ENCODE measurements around the gene CETP.

The CETP gene

GRCh38 chr16:56935201-56935600 is 26.5 kb upstream of the CETP start:
- TF ChIP-seq FOXP2 (optimal IDR thresholded peaks at IDR 0.05; ENCODE audit: borderline replicate concordance, extremely low read depth, extremely low read length, insufficient read depth) (no peak), POLR2AphosphoS5 (IDR thresholded peaks at IDR 0.05; ENCODE audit: low read depth, low read length) (no peak), REST (IDR thresholded peaks at IDR 0.05; ENCODE audit: insufficient read depth in 1 of 2, low read depth in 2 of 2, low read length in 2 of 2) (no peak), TAF1 (IDR thresholded peaks at IDR 0.05; ENCODE audit: borderline replicate concordance, insufficient read depth, low read length) (no peak), SIN3A (IDR thresholded peaks at IDR 0.05; ENCODE audit: borderline replicate concordance, insufficient read depth, low read length) (no peak)

- TF ChIP-seq FOXP2 (optimal IDR thresholded peaks at IDR 0.05; ENCODE audit: borderline replicate concordance, extremely low read depth, extremely low read length, insufficient read depth) (no peak), POLR2AphosphoS5 (IDR thresholded peaks at IDR 0.05; ENCODE audit: low read depth, low read length) (no peak), SIN3A (IDR thresholded peaks at IDR 0.05; ENCODE audit: borderline replicate concordance, insufficient read depth, low read length) (no peak), TAF1 (IDR thresholded peaks at IDR 0.05; ENCODE audit: borderline replicate concordance, insufficient read depth, low read length) (no peak), REST (IDR thresholded peaks at IDR 0.05; ENCODE audit: insufficient read depth in 1 of 2, low read depth in 2 of 2, low read length in 2 of 2) (no peak)
These were observed 25.3 kb upstream of the CETP start for GRCh38 chr16:56936491-56936890.

- TF ChIP-seq REST (IDR thresholded peaks at IDR 0.05; ENCODE audit: insufficient read depth in 1 of 2, low read depth in 2 of 2, low read length in 2 of 2) (no peak), FOXP2 (optimal IDR thresholded peaks at IDR 0.05; ENCODE audit: borderline replicate concordance, extremely low read depth, extremely low read length, insufficient read depth) (no peak), SIN3A (IDR thresholded peaks at IDR 0.05; ENCODE audit: borderline replicate concordance, insufficient read depth, low read length) (no peak), POLR2AphosphoS5 (IDR thresholded peaks at IDR 0.05; ENCODE audit: low read depth, low read length) (no peak)
These were observed 24.8 kb upstream of the CETP start for GRCh38 chr16:56936950-56937349.

GRCh38 chr16:56938664-56939513 is 22.9 kb upstream of the CETP start:
- no peak for TF ChIP-seq TAF1 (IDR thresholded peaks at IDR 0.05; ENCODE audit: borderline replicate concordance, insufficient read depth, low read length)
- TF ChIP-seq SIN3A (IDR thresholded peaks at IDR 0.05; ENCODE audit: borderline replicate concordance, insufficient read depth, low read length): no peak
- no peak for TF ChIP-seq REST (IDR thresholded peaks at IDR 0.05; ENCODE audit: insufficient read depth in 1 of 2, low read depth in 2 of 2, low read length in 2 of 2)
- TF ChIP-seq FOXP2 (optimal IDR thresholded peaks at IDR 0.05; ENCODE audit: borderline replicate concordance, extremely low read depth, extremely low read length, insufficient read depth): no peak

Measured in PFSK-1 (cell line).